HK-2 (cell line): ENCODE results near the gene RALGPS1.

Experiments used
- DNase-seq: peaks from one replicate; pipeline ENCODE4 v3.0.0-alpha.2; 2018; ENCODE audit not compliant: unreplicated experiment

Gene RALGPS1

GRCh38 chr9:126956917-126957686 lies 42.5 kb downstream of the RALGPS1 start:
- DNase-seq, result no peak

GRCh38 chr9:126957687-126958053 lies 43.1 kb downstream of the RALGPS1 start:
- peak; percentile 5 for DNase-seq

GRCh38 chr9:126959336-126959735 lies 44.8 kb downstream of the RALGPS1 start:
- DNase-seq, result no peak

- no peak for DNase-seq
Observed at GRCh38 chr9:126959917-126960316, 45.3 kb downstream of the RALGPS1 start.

- DNase-seq, result no peak
Observed at GRCh38 chr9:126962336-126962735, 47.8 kb downstream of the RALGPS1 start.

- DNase-seq, result no peak
Observed at GRCh38 chr9:126965077-126965476, 50.5 kb downstream of the RALGPS1 start.

GRCh38 chr9:126965541-126966428 lies 51.2 kb downstream of the RALGPS1 start:
- peak; percentile 43 for DNase-seq

GRCh38 chr9:126971261-126971660 lies 56.7 kb downstream of the RALGPS1 start:
- no peak for DNase-seq

GRCh38 chr9:126973651-126974529 lies 59.3 kb downstream of the RALGPS1 start:
- DNase-seq, result no peak

- no peak for DNase-seq
Observed at GRCh38 chr9:126974594-126974993, 60.0 kb downstream of the RALGPS1 start.

- no peak for DNase-seq
Observed at GRCh38 chr9:126975327-126976220, 61.0 kb downstream of the RALGPS1 start.

GRCh38 chr9:126979461-126979860 lies 64.9 kb downstream of the RALGPS1 start:
- DNase-seq, result no peak

GRCh38 chr9:126980231-126980630 lies 65.6 kb downstream of the RALGPS1 start:
- DNase-seq, result no peak

GRCh38 chr9:126981218-126981617 lies 66.6 kb downstream of the RALGPS1 start:
- no peak for DNase-seq

- no peak for DNase-seq
Observed at GRCh38 chr9:126982215-126983002, 67.8 kb downstream of the RALGPS1 start.

GRCh38 chr9:126983767-126984166 lies 69.2 kb downstream of the RALGPS1 start:
- no peak for DNase-seq

- no peak for DNase-seq
Observed at GRCh38 chr9:126984969-126985368, 70.4 kb downstream of the RALGPS1 start.

- DNase-seq, result peak; percentile 79
Observed at GRCh38 chr9:126985870-126986498, 71.4 kb downstream of the RALGPS1 start.

GRCh38 chr9:126986506-126986951 lies 71.9 kb downstream of the RALGPS1 start:
- no peak for DNase-seq

GRCh38 chr9:126988857-126989256 lies 74.3 kb downstream of the RALGPS1 start:
- no peak for DNase-seq
